Neural cell (in vitro differentiated cells): Measurements from ENCODE around the gene TTYH3. TPM values are rescaled to one million over a fixed set of nuclear protein-coding genes. Genes with fewer than 3 reads are reported as not detected.

ENCODE experiments used
- H2AFZ ChIP-seq: fragments of 200-600, 300-800 bp; sonication (generic), shearing (Covaris generic); 2 replicates; pipeline ENCODE4 v1.6.0; 2014; ENCODE audit warnings: low read depth, mild to moderate bottlenecking, antibody characterized with exemption, low read length, moderate library complexity
- H3F3A ChIP-seq: fragments of 200-600 bp; shearing (Covaris generic); 2 replicates; pipeline ENCODE4 v1.6.1; 2016; ENCODE audit warnings: mild to moderate bottlenecking, moderate library complexity, mixed read lengths, antibody characterized with exemption, low read length; ENCODE audit not compliant: insufficient read depth, poor library complexity, severe bottlenecking
- H3K27ac ChIP-seq: fragments of 200-600, 300-800 bp; sonication (generic), shearing (Covaris generic); 2 replicates; pipeline ENCODE4 v1.5.1; 2014; ENCODE audit warnings: mild to moderate bottlenecking, low read length, moderate library complexity
- H3K27me3 ChIP-seq: fragments of 300-800, 200-600 bp; sonication (generic), shearing (Covaris generic); 2 replicates; pipeline ENCODE4 v1.6.0; 2014; ENCODE audit warnings: mild to moderate bottlenecking, low read depth, low read length, moderate library complexity; ENCODE audit not compliant: insufficient read depth
- H3K36me3 ChIP-seq: fragments of 300-800, 200-600 bp; sonication (generic), shearing (Covaris generic); 2 replicates; pipeline ENCODE4 v1.5.1; 2014; ENCODE audit warnings: mild to moderate bottlenecking, antibody characterized with exemption, low read length, moderate library complexity; ENCODE audit not compliant: insufficient read depth
- H3K4me2 ChIP-seq: fragments of 300-800, 200-600 bp; sonication (generic), shearing (Covaris generic); 2 replicates; pipeline ENCODE4 v1.6.0; 2014; ENCODE audit warnings: mild to moderate bottlenecking, low read length
- H3K4me3 ChIP-seq: fragments of 300-800, 200-600 bp; sonication (generic), shearing (Covaris generic); 2 replicates; pipeline ENCODE4 v1.5.1; 2014; ENCODE audit warnings: mild to moderate bottlenecking, low read length, moderate library complexity
- H3K79me2 ChIP-seq: fragments of 200-600 bp; shearing (Covaris generic); replicated peaks from 2 replicates; pipeline ENCODE4 v1.6.0; 2014; ENCODE audit warnings: mild to moderate bottlenecking, low read length, moderate library complexity; ENCODE audit not compliant: insufficient read depth
- H3K9ac ChIP-seq: fragments of 300-800, 200-600 bp; sonication (generic), shearing (Covaris generic); 2 replicates; pipeline ENCODE4 v1.6.1; 2016; ENCODE audit warnings: mild to moderate bottlenecking, low read length, mixed read lengths
- H3K9me2 ChIP-seq: fragments of 200-600 bp; shearing (Covaris generic); 2 replicates; pipeline ENCODE4 v1.6.1; 2016; ENCODE audit warnings: mild to moderate bottlenecking, low read length, mixed read lengths; ENCODE audit not compliant: insufficient read depth
- H3K9me3 ChIP-seq: fragments of 200-600, 300-800 bp; sonication (generic), shearing (Covaris generic); 2 replicates; pipeline ENCODE4 v1.6.1; 2016; ENCODE audit warnings: mild to moderate bottlenecking, mixed run types, low read length, moderate library complexity, mixed read lengths
- H4K20me1 ChIP-seq: fragments of 200-600 bp; shearing (Covaris generic); 2 replicates; pipeline ENCODE4 v1.6.1; 2016; ENCODE audit warnings: mild to moderate bottlenecking, mixed run types; ENCODE audit not compliant: insufficient read depth
- CTCF ChIP-seq: fragments of 450-650 bp; IDR thresholded peaks from 2 replicates; pipeline ENCODE4 v1.5.1; 2014; ENCODE audit warnings: antibody characterized with exemption, mild to moderate bottlenecking, moderate library complexity; ENCODE audit not compliant: poor library complexity, severe bottlenecking
- EP300 ChIP-seq: fragments of 450-650 bp; conservative IDR thresholded peaks from 2 replicates; pipeline ENCODE4 v1.6.1; 2014; ENCODE audit warnings: antibody characterized with exemption, mild to moderate bottlenecking, moderate library complexity; ENCODE audit not compliant: poor library complexity, severe bottlenecking
- EZH2 ChIP-seq: fragments of 200-600, 300-800 bp; shearing (Covaris generic), sonication (generic); IDR thresholded peaks from 2 replicates; pipeline ENCODE4 v1.6.1; 2014; ENCODE audit warnings: antibody characterized with exemption, low read length, borderline replicate concordance, mild to moderate bottlenecking; ENCODE audit not compliant: insufficient read depth, poor library complexity, severe bottlenecking
- MXI1 ChIP-seq: fragments of 450-650 bp; conservative IDR thresholded peaks from 2 replicates; pipeline ENCODE4 v1.6.1; 2014; ENCODE audit warnings: antibody characterized with exemption, mild to moderate bottlenecking; ENCODE audit not compliant: poor library complexity, severe bottlenecking
- POLR2AphosphoS5 ChIP-seq: IDR thresholded peaks from 2 replicates; pipeline ENCODE4 v1.6.1; 2012
- RAD21 ChIP-seq: fragments of 450-650 bp; conservative IDR thresholded peaks from 2 replicates; pipeline ENCODE4 v1.6.1; 2014; ENCODE audit warnings: antibody characterized with exemption, mild to moderate bottlenecking, moderate library complexity
- REST ChIP-seq: IDR thresholded peaks from 2 replicates; pipeline ENCODE4 v1.6.1; 2012; ENCODE audit warnings: borderline replicate concordance
- SMC3 ChIP-seq: fragments of 450-650 bp; conservative IDR thresholded peaks from 2 replicates; pipeline ENCODE4 v1.6.1; 2014; ENCODE audit warnings: antibody characterized with exemption, mild to moderate bottlenecking, moderate library complexity; ENCODE audit not compliant: poor library complexity
- TAF1 ChIP-seq: IDR thresholded peaks from 2 replicates; pipeline ENCODE4 v1.6.1; 2012; ENCODE audit warnings: low read depth
- polyA plus RNA-seq: library from polyadenylated mRNA; depleted of rRNA; stranded (reverse); fragments of >200 nt; gene quantifications from 2 replicates; pipeline ENCODE4 v1.2.3, GENCODE V29; 2014

Gene TTYH3
- polyA plus RNA-seq, 1 donor from 2014 or later, result 17.0 TPM

GRCh38 chr7:2596464-2597272 lies 35.1 kb upstream of the TTYH3 start:
- H3K27ac ChIP-seq, result no peak overlapping the region
- TF ChIP-seq POLR2AphosphoS5 (no peak), REST (no peak), RAD21 (no peak), SMC3 (no peak), MXI1 (no peak), CTCF (no peak), EZH2 (no peak), TAF1 (no peak), EP300 (no peak)
- H4K20me1 ChIP-seq, result no peaks in the 10 kb centered on the region

GRCh38 chr7:2597273-2597640 lies 34.5 kb upstream of the TTYH3 start:
- H3K27ac ChIP-seq, result no peak overlapping the region
- no peaks in the 10 kb centered on the region for H3K36me3 ChIP-seq
- TF ChIP-seq EP300, result no peak
- TF ChIP-seq REST, result no peak
- TF ChIP-seq SMC3, result no peak

More at GRCh38 chr7:2596464-2597272, 35.1 kb upstream of the TTYH3 start:
- Histone ChIP-seq H3K4me3 (no peak overlapping the region), H3F3A (no peaks in the 10 kb centered on the region), H3K27me3 (no peaks in the 10 kb centered on the region), H3K9ac (no peak overlapping the region), H2AFZ (no peak overlapping the region), H3K9me2 (no peaks in the 10 kb centered on the region), H3K79me2 (no peaks in the 10 kb centered on the region), H3K9me3 (no peaks in the 10 kb centered on the region), H3K4me2 (no peak overlapping the region), H3K36me3 (no peaks in the 10 kb centered on the region)

More at GRCh38 chr7:2597273-2597640, 34.5 kb upstream of the TTYH3 start:
- H2AFZ ChIP-seq, result no peak overlapping the region
- no peaks in the 10 kb centered on the region for H4K20me1 ChIP-seq
- no peaks in the 10 kb centered on the region for H3K9me3 ChIP-seq
- H3F3A ChIP-seq, result no peaks in the 10 kb centered on the region
- H3K27me3 ChIP-seq, result no peaks in the 10 kb centered on the region
- H3K9ac ChIP-seq, result no peak overlapping the region
- no peaks in the 10 kb centered on the region for H3K79me2 ChIP-seq
- H3K9me2 ChIP-seq, result no peaks in the 10 kb centered on the region
- no peak overlapping the region for H3K4me2 ChIP-seq
- no peak overlapping the region for H3K4me3 ChIP-seq
